NCI-H82 treated with DMSO at 0.1 percent for 48 hours (cell line): Measurements from ENCODE around the gene FCRL2.

Experiments used
- DNase-seq: peaks from one replicate; lab custom pipeline; 2025; ENCODE audit not compliant: unreplicated experiment; lab: John Stamatoyannopoulos, UW

Gene FCRL2, protein sequence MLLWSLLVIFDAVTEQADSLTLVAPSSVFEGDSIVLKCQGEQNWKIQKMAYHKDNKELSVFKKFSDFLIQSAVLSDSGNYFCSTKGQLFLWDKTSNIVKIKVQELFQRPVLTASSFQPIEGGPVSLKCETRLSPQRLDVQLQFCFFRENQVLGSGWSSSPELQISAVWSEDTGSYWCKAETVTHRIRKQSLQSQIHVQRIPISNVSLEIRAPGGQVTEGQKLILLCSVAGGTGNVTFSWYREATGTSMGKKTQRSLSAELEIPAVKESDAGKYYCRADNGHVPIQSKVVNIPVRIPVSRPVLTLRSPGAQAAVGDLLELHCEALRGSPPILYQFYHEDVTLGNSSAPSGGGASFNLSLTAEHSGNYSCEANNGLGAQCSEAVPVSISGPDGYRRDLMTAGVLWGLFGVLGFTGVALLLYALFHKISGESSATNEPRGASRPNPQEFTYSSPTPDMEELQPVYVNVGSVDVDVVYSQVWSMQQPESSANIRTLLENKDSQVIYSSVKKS

DNA sequence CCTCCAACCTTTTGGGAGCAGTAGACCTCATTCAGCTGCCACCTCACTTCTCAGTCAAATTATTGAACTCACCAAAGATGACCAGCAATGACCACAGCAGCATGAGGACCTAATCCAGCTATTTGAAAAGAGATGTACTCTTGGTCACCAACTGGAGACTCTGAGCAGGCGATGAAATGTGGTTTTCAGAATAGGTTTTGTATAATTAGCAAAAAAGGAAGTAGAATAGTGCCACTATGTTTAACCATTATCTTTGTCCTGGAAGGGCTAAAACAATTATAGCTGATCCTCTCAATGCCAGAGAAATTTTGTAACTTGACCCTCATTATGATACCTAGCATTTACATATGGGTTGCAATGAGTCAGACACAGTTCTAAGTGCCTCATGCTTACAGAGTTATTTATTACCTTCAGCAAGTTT is at the start of gene FCRL2:
Gene FCRL2, minus strand, starts transcription at position 162 of the 421 bp plus-strand sequence. Its CDS starts 59 bp downstream, at position 103.
- DNase-seq = no peak

DNA sequence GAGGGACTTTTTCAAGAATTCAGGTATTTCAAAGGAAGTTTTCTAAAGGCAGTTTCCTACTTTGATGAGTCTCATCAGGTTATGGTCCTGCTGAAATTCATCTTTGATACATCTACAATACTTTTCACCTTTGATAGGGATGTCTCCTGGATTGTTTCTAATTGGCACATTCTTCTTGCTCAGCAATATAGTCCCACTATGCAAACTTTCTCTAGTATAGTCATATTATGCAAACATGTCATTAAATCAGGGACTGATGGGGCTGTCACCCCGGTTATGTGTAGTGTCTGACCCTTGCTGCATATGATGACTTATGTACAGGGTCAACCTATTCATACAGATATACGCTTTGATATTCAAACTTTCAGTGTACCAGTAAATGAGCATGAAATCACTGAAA is 43.4 kb upstream of the FCRL2 start:
- no peak for DNase-seq

GRCh38 chr1:157819896-157820295 is 43.0 kb upstream of the FCRL2 start, which contains the start of gene FCRL1:
TSS of gene FCRL1 (minus strand) at chr1:157820120. CDS start at chr1:157820037, 83 bp downstream.
- DNase-seq = no peak

DNA sequence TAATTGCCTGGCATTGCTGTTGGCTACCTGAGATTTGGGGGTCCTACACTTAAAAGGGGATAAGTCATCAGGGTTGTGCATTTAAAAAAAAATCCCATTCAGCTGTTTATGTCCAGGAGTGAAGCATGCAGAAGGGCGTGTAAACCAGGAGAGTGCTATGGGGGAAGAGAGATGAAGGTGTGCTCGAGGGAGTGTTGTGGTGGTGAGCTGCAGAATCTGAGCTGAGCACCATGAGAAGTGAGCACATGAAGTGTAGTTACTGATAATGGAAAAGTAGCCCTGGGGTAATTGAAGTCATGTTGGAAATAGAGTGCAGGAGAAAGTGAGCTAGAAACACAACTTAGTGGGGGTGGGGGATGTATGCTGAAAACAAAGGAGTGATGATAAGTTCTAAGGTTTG is 42.3 kb upstream of the FCRL2 start:
- DNase-seq = no peak

GRCh38 chr1:157813269-157813668 is 36.3 kb upstream of the FCRL2 start:
- DNase-seq = no peak

DNA sequence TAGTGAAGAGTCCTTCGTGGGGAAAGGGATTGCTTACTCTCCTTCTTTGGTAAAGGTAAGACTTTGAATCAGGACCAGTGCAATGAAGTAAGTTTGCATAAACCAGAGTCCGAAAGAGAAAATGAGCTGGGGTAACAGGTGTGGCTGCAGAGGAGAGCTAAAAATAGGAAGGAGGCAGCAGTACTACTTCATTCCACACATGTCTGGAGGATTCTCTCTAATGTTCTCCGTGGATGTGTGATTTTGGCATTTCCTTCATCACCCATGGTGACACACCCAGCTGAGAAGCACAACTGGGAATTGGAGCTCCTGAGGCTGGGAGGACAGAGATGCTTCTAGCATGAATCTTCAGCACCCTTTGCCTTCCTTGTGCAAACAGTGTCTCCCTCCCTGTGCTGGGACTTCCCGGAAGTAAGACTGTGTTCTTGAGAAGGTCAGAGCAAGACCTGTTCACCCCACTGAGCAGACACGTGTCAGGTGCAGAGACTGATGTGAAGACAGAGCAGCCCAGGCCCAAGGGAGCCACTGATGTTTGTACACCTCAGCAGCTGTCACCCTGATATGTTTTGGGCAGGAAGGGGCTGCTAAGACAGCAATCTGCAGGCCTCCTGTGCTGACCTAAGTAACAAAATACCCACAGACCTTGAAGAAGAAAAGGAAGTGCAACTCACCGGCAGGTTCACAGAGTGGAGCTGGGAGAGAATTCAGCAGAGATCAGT is 29.7 kb upstream of the FCRL2 start:
- DNase-seq = no peak

DNA sequence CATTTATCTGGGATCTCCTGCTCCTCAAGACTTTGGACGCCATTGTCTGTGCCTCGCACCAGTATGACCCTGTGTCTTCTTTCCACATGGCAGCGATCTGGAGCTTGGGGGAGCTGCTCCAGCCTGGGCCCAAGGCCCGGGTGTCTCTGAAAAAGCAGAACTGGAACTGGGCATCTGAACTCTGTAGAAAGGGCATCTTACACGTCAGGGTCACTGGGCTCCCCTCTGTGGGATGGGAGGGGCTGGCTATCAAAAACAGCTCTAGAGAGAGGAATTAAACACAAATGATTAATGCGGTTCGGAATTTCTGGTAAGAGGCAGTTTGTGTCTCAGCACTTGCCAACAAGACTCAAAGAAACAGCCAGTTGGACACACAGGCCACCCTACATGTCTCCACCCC is 26.9 kb upstream of the FCRL2 start:
- DNase-seq = no peak

GRCh38 chr1:157799996-157800395 is 23.1 kb upstream of the FCRL2 start:
- no peak for DNase-seq

DNA sequence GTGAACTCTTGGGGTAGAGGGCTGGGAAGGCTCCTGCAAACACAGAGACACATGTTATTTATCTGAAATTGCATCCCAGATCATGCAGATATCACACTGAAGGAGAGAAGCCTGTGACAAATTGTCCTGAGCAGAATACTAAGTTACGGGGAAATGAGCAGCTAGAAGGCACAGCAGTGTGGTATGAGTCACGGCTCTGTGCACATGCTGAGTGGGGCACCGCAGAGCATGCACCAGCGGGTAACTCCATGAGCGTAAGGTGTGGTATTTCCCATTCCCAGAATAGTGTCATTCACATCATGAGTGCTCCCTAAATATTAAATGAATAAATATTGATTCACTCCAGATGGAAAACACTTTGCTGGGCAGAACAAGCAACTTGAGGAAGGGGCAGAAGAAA is 21.3 kb upstream of the FCRL2 start:
- no peak for DNase-seq

DNA sequence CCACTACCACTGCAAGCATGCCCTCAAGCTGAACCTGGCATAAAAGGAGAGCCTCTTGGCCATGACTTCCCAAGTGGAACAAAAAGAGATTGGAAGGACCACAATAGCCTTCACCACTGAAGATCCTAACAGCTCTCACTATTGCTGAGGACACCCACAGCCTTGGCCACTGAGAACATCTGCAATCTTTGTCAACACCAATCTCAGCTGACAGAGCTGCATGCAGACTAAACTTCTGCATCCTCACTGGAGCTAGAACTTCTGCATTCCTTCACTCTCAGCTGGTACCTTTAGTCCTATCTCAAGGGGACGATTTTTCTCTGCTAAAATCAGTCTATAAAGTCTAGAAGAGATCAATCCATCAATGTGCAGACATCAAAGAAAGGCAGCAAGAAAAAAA is 8.3 kb upstream of the FCRL2 start:
- DNase-seq = no peak

- DNase-seq = no peak
These were observed 7.9 kb upstream of the FCRL2 start for GRCh38 chr1:157784801-157785200.

DNA sequence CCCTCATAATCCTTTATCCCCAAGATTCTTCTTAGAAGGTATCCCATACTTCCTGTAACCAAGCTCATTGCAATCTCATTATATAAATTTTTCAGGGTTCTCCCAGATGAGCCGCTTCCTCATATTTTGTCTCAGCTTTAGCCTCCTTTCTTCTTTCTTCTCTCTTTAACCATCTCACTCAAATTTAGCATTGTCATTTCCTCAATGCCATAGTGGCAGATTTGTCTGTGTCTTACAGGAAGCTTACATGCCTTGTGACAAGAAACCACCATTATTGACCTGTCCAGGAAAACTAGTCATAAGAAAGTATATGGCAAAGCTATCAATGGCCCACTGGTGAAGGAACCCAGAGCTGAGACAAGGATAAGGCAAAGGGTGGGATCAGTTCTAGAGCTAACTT is 6.0 kb upstream of the FCRL2 start:
- no peak for DNase-seq

DNA sequence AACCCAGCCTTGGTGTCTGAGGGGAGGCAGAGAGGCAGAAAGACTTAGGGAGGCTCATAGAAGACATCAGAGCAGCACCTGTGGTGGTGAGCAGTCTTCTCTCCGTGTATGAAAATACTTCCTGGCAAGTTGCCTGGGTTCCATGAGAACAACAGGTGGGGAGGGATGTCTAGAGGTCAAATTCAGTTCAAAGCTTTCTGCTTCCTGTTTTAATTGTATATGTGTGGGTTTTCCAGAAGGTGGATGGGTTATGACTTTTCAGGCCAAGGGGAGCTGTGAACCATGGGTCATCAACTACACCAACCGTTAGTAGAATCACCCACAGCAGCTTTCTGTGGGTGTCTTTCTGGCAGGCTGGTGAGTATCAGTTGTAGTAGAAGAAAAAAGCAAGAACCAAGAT is 4.1 kb upstream of the FCRL2 start:
- no peak for DNase-seq

DNA sequence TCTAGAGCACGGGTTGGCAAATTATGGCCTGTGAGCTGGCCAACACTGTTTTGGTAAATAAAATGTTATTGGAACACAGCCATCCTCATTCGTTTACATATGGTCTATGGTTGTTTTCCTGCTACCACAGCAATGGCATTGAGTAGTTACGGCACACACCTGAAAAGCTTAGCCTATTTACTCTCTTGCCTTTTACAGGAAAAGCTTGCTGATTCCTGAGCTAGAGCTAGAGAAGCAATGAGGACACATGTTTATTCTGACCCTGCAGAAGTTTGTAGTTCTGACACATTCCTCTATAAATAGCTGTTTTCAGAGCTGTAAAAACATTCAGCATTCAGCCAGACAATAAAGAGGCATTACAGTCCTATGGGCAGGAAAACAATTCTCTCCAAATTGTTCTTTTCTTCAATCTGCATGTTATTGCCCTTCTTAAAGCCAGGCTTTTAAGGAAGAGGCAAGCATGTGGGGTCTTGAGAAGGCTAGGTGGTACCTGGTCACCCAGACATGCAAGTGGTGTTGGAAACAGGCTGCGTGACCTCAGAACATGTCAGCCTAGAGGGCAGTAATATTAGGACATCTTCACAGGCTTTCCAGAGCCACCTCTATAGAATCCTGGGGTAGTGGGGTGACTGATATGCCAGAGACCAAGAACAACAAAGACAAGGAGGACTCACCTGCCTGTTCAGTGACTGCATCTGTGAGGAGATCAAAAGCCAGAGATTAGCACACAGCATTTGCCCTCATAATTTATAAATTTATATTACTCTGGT is 1.6 kb downstream of the FCRL2 start:
- DNase-seq = no peak

GRCh38 chr1:157774412-157774811 is 2.5 kb downstream of the FCRL2 start:
- no peak for DNase-seq

- DNase-seq = no peak
These were observed 3.2 kb downstream of the FCRL2 start for GRCh38 chr1:157773493-157774350.

- no peak for DNase-seq
These were observed 5.1 kb downstream of the FCRL2 start for GRCh38 chr1:157771661-157772425.

- no peak for DNase-seq
These were observed 6.4 kb downstream of the FCRL2 start for GRCh38 chr1:157770442-157771043.

DNA sequence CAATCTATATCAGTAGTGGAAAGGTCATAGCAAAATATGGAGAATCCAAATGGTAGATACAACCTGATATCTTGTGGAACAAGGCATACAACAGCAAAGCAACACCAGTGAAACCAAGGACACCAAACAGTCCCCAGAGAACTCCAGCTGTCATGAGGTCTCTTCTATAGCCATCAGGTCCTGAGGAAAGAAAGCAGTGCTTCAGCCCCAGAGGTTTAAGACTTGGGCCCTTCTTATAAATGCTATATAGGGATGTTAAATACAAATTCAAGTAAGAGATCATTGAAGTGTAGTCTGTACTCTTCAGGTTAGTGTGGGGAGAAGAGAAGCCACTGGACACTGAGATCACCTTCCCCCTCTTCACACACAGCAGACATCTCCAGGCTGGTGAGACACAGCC is 10.1 kb downstream of the FCRL2 start:
- no peak for DNase-seq
